ENCODE measurements around the gene KRTAP10-1. TPM values are rescaled to one million over a fixed set of nuclear protein-coding genes. Genes with fewer than 3 reads are reported as not detected.

Gene KRTAP10-1
- not detected for polyA plus RNA-seq (2013)

DNA sequence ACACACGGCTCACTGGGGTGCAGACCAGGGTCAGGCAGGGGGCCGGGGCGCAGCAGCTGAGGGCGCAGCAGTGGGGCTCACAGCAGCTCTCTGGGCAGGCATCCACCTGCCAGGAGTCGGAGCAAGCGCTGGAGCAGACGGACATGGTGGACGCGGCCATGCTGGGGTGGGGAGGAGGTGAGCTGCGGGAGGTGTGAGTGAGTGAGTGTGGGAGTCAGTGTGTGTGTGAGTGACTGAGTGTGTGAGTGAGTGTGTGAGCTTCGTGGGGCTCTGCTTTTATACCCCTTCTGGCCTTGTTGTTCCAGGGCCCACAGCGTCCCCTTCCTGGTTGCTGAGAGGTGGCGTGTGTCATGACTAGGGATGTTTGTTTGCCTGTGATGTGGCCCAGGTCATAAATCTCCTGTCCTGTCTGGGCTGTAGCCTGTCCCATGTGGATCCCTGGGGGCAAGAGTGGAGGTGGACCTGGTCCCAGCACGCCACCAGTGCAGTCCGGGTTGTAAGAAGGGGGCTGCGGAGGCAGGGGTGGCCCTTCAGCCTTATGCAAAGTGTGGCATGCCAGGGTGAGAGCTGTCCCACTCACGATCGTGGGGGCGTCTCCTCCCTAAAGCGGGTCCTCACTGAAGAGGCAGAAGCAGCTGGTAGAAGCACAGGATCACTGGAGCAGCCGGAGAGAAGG is at the start of gene KRTAP10-1:
Gene KRTAP10-1 (minus strand): TSS at position 205 of the 676 bp plus-strand sequence. CDS start 45 bp downstream, at position 160.
- Histone ChIP-seq H3K9me3 (ENCODE audit: control extremely low read depth in 1 of 5, control insufficient read depth in 4 of 5, insufficient read depth in 2 of 5, low read depth in 1 of 5, low read length in 4 of 5) (peaks cover 0 to 5% (median 0%) of the 10 kb centered on the region in 5 experiments), H3K4me1 (ENCODE audit: control extremely low read depth in 1 of 4, control insufficient read depth in 4 of 4, insufficient read depth in 4 of 4, low read length in 3 of 4) (no peaks in the 10 kb centered on the region), H3K4me3 (ENCODE audit: control insufficient read depth in 1 of 7, extremely low read depth in 1 of 7, insufficient read depth in 4 of 7, low read depth in 2 of 7, low read length in 6 of 7) (no peak within 1 kb of the TSS), H3K27me3 (replicated peaks in 2 of 5; ENCODE audit: control insufficient read depth in 4 of 5, insufficient read depth in 5 of 5, low read length in 4 of 5) (peaks cover 0 to 11% (median 3%) of the 10 kb centered on the region in 5 experiments), H3K27ac (ENCODE audit: insufficient read depth in 1 of 2, low read depth in 1 of 2, low read length in 2 of 2, poor library complexity in 1 of 2, severe bottlenecking in 2 of 2) (no peak within 1 kb of the TSS), H3K36me3 (ENCODE audit: control insufficient read depth in 4 of 4, insufficient read depth in 4 of 4, low read length in 3 of 4) (no peaks in the 10 kb centered on the region)
- CTCF ChIA-PET: interaction anchor here (0.6 kb wide), 1 partner anchor 25 kb away, joined by 4 read pairs; no protein-coding TSS in a partner anchor
- POLR2A ChIA-PET: no interaction called here
- WGBS (ENCODE audit: insufficient coverage): 90% methylated on average over 19 of the region's 21 CpGs
- no peak for DNase-seq

DNA sequence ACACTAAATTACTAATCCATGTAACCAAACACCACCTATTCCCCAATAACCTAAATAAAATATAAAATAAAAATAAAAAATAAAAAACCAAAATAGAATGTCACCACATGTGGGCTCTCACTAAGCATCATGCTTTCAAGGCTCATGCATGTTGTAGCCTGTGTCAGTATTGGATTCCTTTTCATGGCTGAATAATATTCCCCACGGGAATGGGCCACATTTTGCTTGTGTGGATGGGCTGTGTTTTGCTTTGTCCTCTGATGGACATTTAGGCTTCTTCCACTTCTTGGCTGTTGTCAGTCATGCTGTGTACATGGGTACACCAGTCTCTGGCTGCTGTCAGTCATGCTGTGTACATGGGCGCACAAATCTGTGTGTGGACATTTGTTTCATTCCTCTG is 49.1 kb upstream of the KRTAP10-1 start:
- H3K27ac ChIP-seq (ENCODE audit: insufficient read depth in 1 of 2, low read depth in 1 of 2, low read length in 2 of 2, poor library complexity in 1 of 2, severe bottlenecking in 2 of 2): no peak overlapping the region
- no peak for DNase-seq
- POLR2A ChIA-PET: no interaction called here
- no peak overlapping the region for H3K4me3 ChIP-seq (ENCODE audit: control insufficient read depth in 1 of 7, extremely low read depth in 1 of 7, insufficient read depth in 4 of 7, low read depth in 2 of 7, low read length in 6 of 7)
- peaks cover 0 to 8% (median 3%) of the 10 kb centered on the region in 5 experiments for H3K9me3 ChIP-seq (ENCODE audit: control extremely low read depth in 1 of 5, control insufficient read depth in 4 of 5, insufficient read depth in 2 of 5, low read depth in 1 of 5, low read length in 4 of 5)
- H3K4me1 ChIP-seq (ENCODE audit: control extremely low read depth in 1 of 4, control insufficient read depth in 4 of 4, insufficient read depth in 4 of 4, low read length in 3 of 4): peaks cover 0 to 4% (median 0%) of the 10 kb centered on the region in 4 experiments
- H3K36me3 ChIP-seq (ENCODE audit: control insufficient read depth in 4 of 4, insufficient read depth in 4 of 4, low read length in 3 of 4): no peaks in the 10 kb centered on the region
- CTCF ChIA-PET: no interaction called here
- H3K27me3 ChIP-seq (replicated peaks in 2 of 5; ENCODE audit: control insufficient read depth in 4 of 5, insufficient read depth in 5 of 5, low read length in 4 of 5): peaks cover 0 to 16% (median 2%) of the 10 kb centered on the region in 5 experiments
- WGBS (ENCODE audit: insufficient coverage): 90% methylated on average over 1 of the region's 2 CpGs

GRCh38 chr21:44585892-44586291 is 45.9 kb upstream of the KRTAP10-1 start:
- no peaks in the 10 kb centered on the region for H3K4me1 ChIP-seq (ENCODE audit: control extremely low read depth in 1 of 4, control insufficient read depth in 4 of 4, insufficient read depth in 4 of 4, low read length in 3 of 4)
- no peaks in the 10 kb centered on the region for H3K36me3 ChIP-seq (ENCODE audit: control insufficient read depth in 4 of 4, insufficient read depth in 4 of 4, low read length in 3 of 4)
- DNase-seq: no peak
- peaks cover 2 to 23% (median 8%) of the 10 kb centered on the region in 5 experiments for H3K9me3 ChIP-seq (ENCODE audit: control extremely low read depth in 1 of 5, control insufficient read depth in 4 of 5, insufficient read depth in 2 of 5, low read depth in 1 of 5, low read length in 4 of 5)
- no peak overlapping the region for H3K27ac ChIP-seq (ENCODE audit: insufficient read depth in 1 of 2, low read depth in 1 of 2, low read length in 2 of 2, poor library complexity in 1 of 2, severe bottlenecking in 2 of 2)
- no peak overlapping the region for H3K4me3 ChIP-seq (ENCODE audit: control insufficient read depth in 1 of 7, extremely low read depth in 1 of 7, insufficient read depth in 4 of 7, low read depth in 2 of 7, low read length in 6 of 7)
- ChIA-PET POLR2A (no interaction called here), CTCF (no interaction called here)
- H3K27me3 ChIP-seq (replicated peaks in 2 of 5; ENCODE audit: control insufficient read depth in 4 of 5, insufficient read depth in 5 of 5, low read length in 4 of 5): peaks cover 0 to 32% (median 2%) of the 10 kb centered on the region in 5 experiments
- 86% methylated on average over 3 of the region's 3 CpGs for WGBS (ENCODE audit: insufficient coverage)

- POLR2A ChIA-PET: no interaction called here
- Histone ChIP-seq H3K4me3 (ENCODE audit: control insufficient read depth in 1 of 7, extremely low read depth in 1 of 7, insufficient read depth in 4 of 7, low read depth in 2 of 7, low read length in 6 of 7) (no peak overlapping the region), H3K4me1 (ENCODE audit: control extremely low read depth in 1 of 4, control insufficient read depth in 4 of 4, insufficient read depth in 4 of 4, low read length in 3 of 4) (no peaks in the 10 kb centered on the region), H3K27ac (ENCODE audit: insufficient read depth in 1 of 2, low read depth in 1 of 2, low read length in 2 of 2, poor library complexity in 1 of 2, severe bottlenecking in 2 of 2) (no peak overlapping the region), H3K27me3 (replicated peaks in 2 of 5; ENCODE audit: control insufficient read depth in 4 of 5, insufficient read depth in 5 of 5, low read length in 4 of 5) (peaks cover 0 to 38% (median 2%) of the 10 kb centered on the region in 5 experiments), H3K9me3 (ENCODE audit: control extremely low read depth in 1 of 5, control insufficient read depth in 4 of 5, insufficient read depth in 2 of 5, low read depth in 1 of 5, low read length in 4 of 5) (peaks cover 2 to 24% (median 8%) of the 10 kb centered on the region in 5 experiments), H3K36me3 (ENCODE audit: control insufficient read depth in 4 of 4, insufficient read depth in 4 of 4, low read length in 3 of 4) (no peaks in the 10 kb centered on the region)
- WGBS (ENCODE audit: insufficient coverage): 90% methylated on average over 3 of the region's 6 CpGs
- no peak for DNase-seq
- CTCF ChIA-PET: no interaction called here
These were observed 43.8 kb upstream of the KRTAP10-1 start for GRCh38 chr21:44583800-44584147.

DNA sequence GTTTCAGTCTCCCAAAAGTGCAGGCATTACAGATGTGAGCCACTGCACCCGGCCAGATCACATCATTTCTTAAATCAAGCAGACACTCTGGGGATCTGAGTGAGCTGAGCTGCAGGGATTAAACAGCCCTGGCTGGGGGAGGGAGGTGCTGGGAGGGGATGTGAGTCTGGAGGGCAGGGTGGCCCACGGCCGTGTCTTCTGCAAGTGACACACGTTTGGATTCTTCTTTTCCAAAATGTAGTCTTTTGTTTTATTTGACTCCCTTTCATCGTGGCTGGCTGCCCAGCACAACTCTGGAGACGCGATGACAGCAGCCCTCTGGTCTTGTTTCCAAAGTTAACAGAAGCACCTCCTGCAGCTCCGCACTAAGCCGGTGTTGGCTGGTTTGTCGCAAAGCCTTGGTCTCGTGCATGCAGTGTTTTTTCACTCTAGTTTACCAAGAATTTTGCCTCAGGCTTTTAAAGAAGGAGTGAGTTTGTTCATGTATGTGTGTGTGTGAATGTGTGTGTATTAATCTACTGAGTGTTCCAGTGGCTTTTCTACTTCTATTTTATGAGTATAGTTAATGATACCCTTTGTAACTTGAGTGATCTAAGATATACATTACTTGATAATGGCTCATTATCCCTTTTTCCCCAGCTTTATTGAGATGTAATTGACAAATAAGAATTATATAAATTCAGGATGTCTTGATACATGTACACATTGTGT is 43.2 kb upstream of the KRTAP10-1 start:
- peaks cover 2 to 29% (median 13%) of the 10 kb centered on the region in 5 experiments for H3K9me3 ChIP-seq (ENCODE audit: control extremely low read depth in 1 of 5, control insufficient read depth in 4 of 5, insufficient read depth in 2 of 5, low read depth in 1 of 5, low read length in 4 of 5)
- 54% methylated on average over 10 of the region's 11 CpGs for WGBS (ENCODE audit: insufficient coverage)
- H3K4me3 ChIP-seq (ENCODE audit: control insufficient read depth in 1 of 7, extremely low read depth in 1 of 7, insufficient read depth in 4 of 7, low read depth in 2 of 7, low read length in 6 of 7): no peak overlapping the region
- CTCF ChIA-PET: no interaction called here
- H3K4me1 ChIP-seq (ENCODE audit: control extremely low read depth in 1 of 4, control insufficient read depth in 4 of 4, insufficient read depth in 4 of 4, low read length in 3 of 4): no peaks in the 10 kb centered on the region
- no peak for DNase-seq
- no peak overlapping the region for H3K27ac ChIP-seq (ENCODE audit: insufficient read depth in 1 of 2, low read depth in 1 of 2, low read length in 2 of 2, poor library complexity in 1 of 2, severe bottlenecking in 2 of 2)
- no peaks in the 10 kb centered on the region for H3K36me3 ChIP-seq (ENCODE audit: control insufficient read depth in 4 of 4, insufficient read depth in 4 of 4, low read length in 3 of 4)
- H3K27me3 ChIP-seq (replicated peaks in 2 of 5; ENCODE audit: control insufficient read depth in 4 of 5, insufficient read depth in 5 of 5, low read length in 4 of 5): peaks cover 0 to 38% (median 2%) of the 10 kb centered on the region in 5 experiments
- POLR2A ChIA-PET: no interaction called here

GRCh38 chr21:44582055-44582454 is 42.1 kb upstream of the KRTAP10-1 start:
- Histone ChIP-seq H3K27ac (ENCODE audit: insufficient read depth in 1 of 2, low read depth in 1 of 2, low read length in 2 of 2, poor library complexity in 1 of 2, severe bottlenecking in 2 of 2) (no peak overlapping the region), H3K4me3 (ENCODE audit: control insufficient read depth in 1 of 7, extremely low read depth in 1 of 7, insufficient read depth in 4 of 7, low read depth in 2 of 7, low read length in 6 of 7) (no peak overlapping the region), H3K4me1 (ENCODE audit: control extremely low read depth in 1 of 4, control insufficient read depth in 4 of 4, insufficient read depth in 4 of 4, low read length in 3 of 4) (no peaks in the 10 kb centered on the region), H3K9me3 (ENCODE audit: control extremely low read depth in 1 of 5, control insufficient read depth in 4 of 5, insufficient read depth in 2 of 5, low read depth in 1 of 5, low read length in 4 of 5) (peaks cover 2 to 33% (median 17%) of the 10 kb centered on the region in 5 experiments), H3K27me3 (replicated peaks in 2 of 5; ENCODE audit: control insufficient read depth in 4 of 5, insufficient read depth in 5 of 5, low read length in 4 of 5) (peaks cover 0 to 40% (median 2%) of the 10 kb centered on the region in 5 experiments), H3K36me3 (ENCODE audit: control insufficient read depth in 4 of 4, insufficient read depth in 4 of 4, low read length in 3 of 4) (no peaks in the 10 kb centered on the region)
- WGBS (ENCODE audit: insufficient coverage): 91% methylated on average over 9 of the region's 15 CpGs
- no peak for DNase-seq
- ChIA-PET CTCF (no interaction called here), POLR2A (no interaction called here)

- POLR2A ChIA-PET: no interaction called here
- Histone ChIP-seq H3K4me3 (ENCODE audit: control insufficient read depth in 1 of 7, extremely low read depth in 1 of 7, insufficient read depth in 4 of 7, low read depth in 2 of 7, low read length in 6 of 7) (no peak overlapping the region), H3K4me1 (ENCODE audit: control extremely low read depth in 1 of 4, control insufficient read depth in 4 of 4, insufficient read depth in 4 of 4, low read length in 3 of 4) (no peaks in the 10 kb centered on the region), H3K9me3 (ENCODE audit: control extremely low read depth in 1 of 5, control insufficient read depth in 4 of 5, insufficient read depth in 2 of 5, low read depth in 1 of 5, low read length in 4 of 5) (peaks cover 2 to 33% (median 17%) of the 10 kb centered on the region in 5 experiments), H3K27ac (ENCODE audit: insufficient read depth in 1 of 2, low read depth in 1 of 2, low read length in 2 of 2, poor library complexity in 1 of 2, severe bottlenecking in 2 of 2) (no peak overlapping the region), H3K27me3 (replicated peaks in 2 of 5; ENCODE audit: control insufficient read depth in 4 of 5, insufficient read depth in 5 of 5, low read length in 4 of 5) (peaks cover 0 to 39% (median 2%) of the 10 kb centered on the region in 5 experiments), H3K36me3 (ENCODE audit: control insufficient read depth in 4 of 4, insufficient read depth in 4 of 4, low read length in 3 of 4) (no peaks in the 10 kb centered on the region)
- CTCF ChIA-PET: no interaction called here
- WGBS (ENCODE audit: insufficient coverage): 86% methylated on average over 1 of the region's 3 CpGs
- DNase-seq: no peak
These were observed 41.2 kb upstream of the KRTAP10-1 start for GRCh38 chr21:44581158-44581557.
